Neural cell (in vitro differentiated cells): Measurements from ENCODE around the gene ATXN7L1. TPM values are rescaled to one million over a fixed set of nuclear protein-coding genes. Genes with fewer than 3 reads are reported as not detected.

Experiments
- H2AFZ ChIP-seq: fragments of 200-600, 300-800 bp; sonication (generic), shearing (Covaris generic); 2 replicates; pipeline ENCODE4 v1.6.0; 2014; ENCODE audit warnings: low read depth, mild to moderate bottlenecking, antibody characterized with exemption, low read length, moderate library complexity
- H3F3A ChIP-seq: fragments of 200-600 bp; shearing (Covaris generic); 2 replicates; pipeline ENCODE4 v1.6.1; 2016; ENCODE audit warnings: mild to moderate bottlenecking, moderate library complexity, mixed read lengths, antibody characterized with exemption, low read length; ENCODE audit not compliant: insufficient read depth, poor library complexity, severe bottlenecking
- H3K27ac ChIP-seq: fragments of 200-600, 300-800 bp; sonication (generic), shearing (Covaris generic); 2 replicates; pipeline ENCODE4 v1.5.1; 2014; ENCODE audit warnings: mild to moderate bottlenecking, low read length, moderate library complexity
- H3K27me3 ChIP-seq: fragments of 300-800, 200-600 bp; sonication (generic), shearing (Covaris generic); 2 replicates; pipeline ENCODE4 v1.6.0; 2014; ENCODE audit warnings: mild to moderate bottlenecking, low read depth, low read length, moderate library complexity; ENCODE audit not compliant: insufficient read depth
- H3K36me3 ChIP-seq: fragments of 300-800, 200-600 bp; sonication (generic), shearing (Covaris generic); 2 replicates; pipeline ENCODE4 v1.5.1; 2014; ENCODE audit warnings: mild to moderate bottlenecking, antibody characterized with exemption, low read length, moderate library complexity; ENCODE audit not compliant: insufficient read depth
- H3K4me2 ChIP-seq: fragments of 300-800, 200-600 bp; sonication (generic), shearing (Covaris generic); 2 replicates; pipeline ENCODE4 v1.6.0; 2014; ENCODE audit warnings: mild to moderate bottlenecking, low read length
- H3K4me3 ChIP-seq: fragments of 300-800, 200-600 bp; sonication (generic), shearing (Covaris generic); 2 replicates; pipeline ENCODE4 v1.5.1; 2014; ENCODE audit warnings: mild to moderate bottlenecking, low read length, moderate library complexity
- H3K79me2 ChIP-seq: fragments of 200-600 bp; shearing (Covaris generic); replicated peaks from 2 replicates; pipeline ENCODE4 v1.6.0; 2014; ENCODE audit warnings: mild to moderate bottlenecking, low read length, moderate library complexity; ENCODE audit not compliant: insufficient read depth
- H3K9ac ChIP-seq: fragments of 300-800, 200-600 bp; sonication (generic), shearing (Covaris generic); 2 replicates; pipeline ENCODE4 v1.6.1; 2016; ENCODE audit warnings: mild to moderate bottlenecking, low read length, mixed read lengths
- H3K9me2 ChIP-seq: fragments of 200-600 bp; shearing (Covaris generic); 2 replicates; pipeline ENCODE4 v1.6.1; 2016; ENCODE audit warnings: mild to moderate bottlenecking, low read length, mixed read lengths; ENCODE audit not compliant: insufficient read depth
- H3K9me3 ChIP-seq: fragments of 200-600, 300-800 bp; sonication (generic), shearing (Covaris generic); 2 replicates; pipeline ENCODE4 v1.6.1; 2016; ENCODE audit warnings: mild to moderate bottlenecking, mixed run types, low read length, moderate library complexity, mixed read lengths
- H4K20me1 ChIP-seq: fragments of 200-600 bp; shearing (Covaris generic); 2 replicates; pipeline ENCODE4 v1.6.1; 2016; ENCODE audit warnings: mild to moderate bottlenecking, mixed run types; ENCODE audit not compliant: insufficient read depth
- CTCF ChIP-seq: fragments of 450-650 bp; IDR thresholded peaks from 2 replicates; pipeline ENCODE4 v1.5.1; 2014; ENCODE audit warnings: antibody characterized with exemption, mild to moderate bottlenecking, moderate library complexity; ENCODE audit not compliant: poor library complexity, severe bottlenecking
- EP300 ChIP-seq: fragments of 450-650 bp; conservative IDR thresholded peaks from 2 replicates; pipeline ENCODE4 v1.6.1; 2014; ENCODE audit warnings: antibody characterized with exemption, mild to moderate bottlenecking, moderate library complexity; ENCODE audit not compliant: poor library complexity, severe bottlenecking
- EZH2 ChIP-seq: fragments of 200-600, 300-800 bp; shearing (Covaris generic), sonication (generic); IDR thresholded peaks from 2 replicates; pipeline ENCODE4 v1.6.1; 2014; ENCODE audit warnings: antibody characterized with exemption, low read length, borderline replicate concordance, mild to moderate bottlenecking; ENCODE audit not compliant: insufficient read depth, poor library complexity, severe bottlenecking
- MXI1 ChIP-seq: fragments of 450-650 bp; conservative IDR thresholded peaks from 2 replicates; pipeline ENCODE4 v1.6.1; 2014; ENCODE audit warnings: antibody characterized with exemption, mild to moderate bottlenecking; ENCODE audit not compliant: poor library complexity, severe bottlenecking
- POLR2AphosphoS5 ChIP-seq: IDR thresholded peaks from 2 replicates; pipeline ENCODE4 v1.6.1; 2012
- RAD21 ChIP-seq: fragments of 450-650 bp; conservative IDR thresholded peaks from 2 replicates; pipeline ENCODE4 v1.6.1; 2014; ENCODE audit warnings: antibody characterized with exemption, mild to moderate bottlenecking, moderate library complexity
- SMC3 ChIP-seq: fragments of 450-650 bp; conservative IDR thresholded peaks from 2 replicates; pipeline ENCODE4 v1.6.1; 2014; ENCODE audit warnings: antibody characterized with exemption, mild to moderate bottlenecking, moderate library complexity; ENCODE audit not compliant: poor library complexity
- TAF1 ChIP-seq: IDR thresholded peaks from 2 replicates; pipeline ENCODE4 v1.6.1; 2012; ENCODE audit warnings: low read depth
- polyA plus RNA-seq: library from polyadenylated mRNA; depleted of rRNA; stranded (reverse); fragments of >200 nt; gene quantifications from 2 replicates; pipeline ENCODE4 v1.2.3, GENCODE V29; 2014
- TF ChIP-seq, protein P1 (sequence below): IDR thresholded peaks from 2 replicates; pipeline ENCODE4 v1.6.1; 2012; ENCODE audit warnings: borderline replicate concordance

The ATXN7L1 gene
- polyA plus RNA-seq, 1 donor from 2014 or later, result 4.3 TPM

GRCh38 chr7:105647591-105647990, 228.8 kb downstream of the ATXN7L1 start:
- H3K4me3 ChIP-seq, result no peak overlapping the region
- H3K9me3 ChIP-seq, result no peaks in the 10 kb centered on the region
- no peaks in the 10 kb centered on the region for H3K9me2 ChIP-seq
- H3K27ac ChIP-seq, result no peak overlapping the region
- no peaks in the 10 kb centered on the region for H3K79me2 ChIP-seq
- H3K36me3 ChIP-seq, result no peaks in the 10 kb centered on the region
- no peak overlapping the region for H3K4me2 ChIP-seq
- H2AFZ ChIP-seq, result no peak overlapping the region
- H3F3A ChIP-seq, result no peaks in the 10 kb centered on the region
- TF ChIP-seq, protein P1, sequence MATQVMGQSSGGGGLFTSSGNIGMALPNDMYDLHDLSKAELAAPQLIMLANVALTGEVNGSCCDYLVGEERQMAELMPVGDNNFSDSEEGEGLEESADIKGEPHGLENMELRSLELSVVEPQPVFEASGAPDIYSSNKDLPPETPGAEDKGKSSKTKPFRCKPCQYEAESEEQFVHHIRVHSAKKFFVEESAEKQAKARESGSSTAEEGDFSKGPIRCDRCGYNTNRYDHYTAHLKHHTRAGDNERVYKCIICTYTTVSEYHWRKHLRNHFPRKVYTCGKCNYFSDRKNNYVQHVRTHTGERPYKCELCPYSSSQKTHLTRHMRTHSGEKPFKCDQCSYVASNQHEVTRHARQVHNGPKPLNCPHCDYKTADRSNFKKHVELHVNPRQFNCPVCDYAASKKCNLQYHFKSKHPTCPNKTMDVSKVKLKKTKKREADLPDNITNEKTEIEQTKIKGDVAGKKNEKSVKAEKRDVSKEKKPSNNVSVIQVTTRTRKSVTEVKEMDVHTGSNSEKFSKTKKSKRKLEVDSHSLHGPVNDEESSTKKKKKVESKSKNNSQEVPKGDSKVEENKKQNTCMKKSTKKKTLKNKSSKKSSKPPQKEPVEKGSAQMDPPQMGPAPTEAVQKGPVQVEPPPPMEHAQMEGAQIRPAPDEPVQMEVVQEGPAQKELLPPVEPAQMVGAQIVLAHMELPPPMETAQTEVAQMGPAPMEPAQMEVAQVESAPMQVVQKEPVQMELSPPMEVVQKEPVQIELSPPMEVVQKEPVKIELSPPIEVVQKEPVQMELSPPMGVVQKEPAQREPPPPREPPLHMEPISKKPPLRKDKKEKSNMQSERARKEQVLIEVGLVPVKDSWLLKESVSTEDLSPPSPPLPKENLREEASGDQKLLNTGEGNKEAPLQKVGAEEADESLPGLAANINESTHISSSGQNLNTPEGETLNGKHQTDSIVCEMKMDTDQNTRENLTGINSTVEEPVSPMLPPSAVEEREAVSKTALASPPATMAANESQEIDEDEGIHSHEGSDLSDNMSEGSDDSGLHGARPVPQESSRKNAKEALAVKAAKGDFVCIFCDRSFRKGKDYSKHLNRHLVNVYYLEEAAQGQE, result no peak
- no peak for TF ChIP-seq SMC3
- no peak for TF ChIP-seq POLR2AphosphoS5
- no peak for TF ChIP-seq MXI1
- no peak overlapping the region for H3K9ac ChIP-seq
- H3K27me3 ChIP-seq, result no peaks in the 10 kb centered on the region
- H4K20me1 ChIP-seq, result no peaks in the 10 kb centered on the region

GRCh38 chr7:105644937-105645336, 231.5 kb downstream of the ATXN7L1 start:
- no peak overlapping the region for H2AFZ ChIP-seq
- H3K27me3 ChIP-seq, result no peaks in the 10 kb centered on the region
- H4K20me1 ChIP-seq, result no peaks in the 10 kb centered on the region
- no peak for TF ChIP-seq POLR2AphosphoS5
- TF ChIP-seq, protein P1, result no peak
- no peak for TF ChIP-seq EP300
- no peak for TF ChIP-seq EZH2
- TF ChIP-seq CTCF, result no peak
- TF ChIP-seq MXI1, result no peak
- TF ChIP-seq RAD21, result no peak
- no peak for TF ChIP-seq TAF1
- TF ChIP-seq SMC3, result no peak
- H3K79me2 ChIP-seq, result no peaks in the 10 kb centered on the region
- no peak overlapping the region for H3K4me3 ChIP-seq
- H3K36me3 ChIP-seq, result no peaks in the 10 kb centered on the region
- no peaks in the 10 kb centered on the region for H3F3A ChIP-seq
- H3K9me3 ChIP-seq, result no peaks in the 10 kb centered on the region
- no peak overlapping the region for H3K9ac ChIP-seq
- no peaks in the 10 kb centered on the region for H3K9me2 ChIP-seq
- no peak overlapping the region for H3K4me2 ChIP-seq
- H3K27ac ChIP-seq, result peak overlapping the region; percentile 64
